IMR-90 (cell line): ENCODE data around the gene PSEN2. TPM values are rescaled to one million over a fixed set of nuclear protein-coding genes. Genes with fewer than 3 reads are reported as not detected.

Source experiments
- ATAC-seq: fragments of 200-7000 bp; cut with Tn5 transposase; 2 replicates; pipeline ENCODE4 v1.9.1; 2020; ENCODE audit warnings: low read depth, mild to moderate bottlenecking, moderate library complexity
- BruUV-seq: library from RNA; stranded (reverse); fragments of 400-500 nt; replicated peaks from 2 replicates; lab custom pipeline; 2021; lab: Mats Ljungman, UMichigan
- CTCF ChIA-PET: fragments of 300-600 bp; formaldehyde crosslinking; extraction: SDS; loops from one replicate; lab custom pipeline; 2021; ENCODE audit warnings: antibody characterized with exemption; lab: Yijun Ruan, JAX
- POLR2A ChIA-PET: fragments of 300-600 bp; sonication (Branson Sonifier 250); formaldehyde crosslinking; loops from one replicate; lab custom pipeline; 2022; ENCODE audit warnings: antibody characterized with exemption; ENCODE audit not compliant: unreplicated experiment; lab: Charles Lee
- DNase-seq: peaks from one replicate; pipeline ENCODE4 v3.0.0; 2013
- H2AFZ ChIP-seq: replicated peaks from 2 replicates; pipeline ENCODE3; 2013; ENCODE audit warnings: low read length, mild to moderate bottlenecking; ENCODE audit not compliant: poor library complexity
- H2AK5ac ChIP-seq: 2 replicates; pipeline ENCODE4 v1.6.1; 2013; ENCODE audit warnings: low read depth, low read length, inconsistent platforms
- H2AK9ac ChIP-seq: replicated peaks from 2 replicates; pipeline ENCODE3; 2013; ENCODE audit warnings: mild to moderate bottlenecking, low read depth, low read length, moderate library complexity; ENCODE audit not compliant: poor library complexity
- H2BK120ac ChIP-seq: 2 replicates; pipeline ENCODE4 v1.6.1; 2013; ENCODE audit warnings: low read depth, low read length, inconsistent platforms
- H2BK15ac ChIP-seq: 3 replicates; pipeline ENCODE4 v1.6.1; 2013; ENCODE audit warnings: low read depth, low read length, inconsistent platforms
- H2BK20ac ChIP-seq: 2 replicates; pipeline ENCODE4 v1.6.1; 2013; ENCODE audit warnings: low read depth, mild to moderate bottlenecking, inconsistent platforms, low read length, moderate library complexity
- H2BK5ac ChIP-seq: 2 replicates; pipeline ENCODE4 v1.6.1; 2013; ENCODE audit warnings: mild to moderate bottlenecking, low read depth, low read length, inconsistent platforms; ENCODE audit not compliant: poor library complexity, severe bottlenecking
- H3K14ac ChIP-seq: replicated peaks from 2 replicates; pipeline ENCODE4 v1.6.1; 2013; ENCODE audit warnings: low read depth, low read length, inconsistent platforms
- H3K18ac ChIP-seq: 2 replicates; pipeline ENCODE4 v1.6.1; 2013; ENCODE audit warnings: low read depth, low read length, control low read depth
- H3K23ac ChIP-seq: 2 replicates; pipeline ENCODE4 v1.6.1; 2013; ENCODE audit warnings: low read depth, low read length, inconsistent platforms
- H3K27ac ChIP-seq: 2 replicates; pipeline ENCODE4 v1.5.1; 2013; ENCODE audit warnings: mild to moderate bottlenecking, control low read depth, low read length; ENCODE audit not compliant: insufficient read depth
- H3K27me3 ChIP-seq: 2 replicates; pipeline ENCODE4 v1.6.1; 2013; ENCODE audit warnings: low read length; ENCODE audit not compliant: control insufficient read depth, insufficient read depth
- H3K36me3 ChIP-seq: 2 replicates; pipeline ENCODE4 v1.6.1; 2013; ENCODE audit warnings: low read length, mixed read lengths; ENCODE audit not compliant: control insufficient read depth, insufficient read depth
- H3K4ac ChIP-seq: 2 replicates; pipeline ENCODE4 v1.6.1; 2013; ENCODE audit warnings: low read depth, low read length, inconsistent platforms
- H3K4me1 ChIP-seq: 2 replicates; pipeline ENCODE4 v1.6.1; 2013; ENCODE audit warnings: low read length, mixed read lengths; ENCODE audit not compliant: control insufficient read depth, insufficient read depth
- H3K4me2 ChIP-seq: 2 replicates; pipeline ENCODE4 v1.6.1; 2013; ENCODE audit warnings: low read depth, mild to moderate bottlenecking, control low read depth, low read length, moderate library complexity
- H3K4me3 ChIP-seq: 2 replicates; pipeline ENCODE4 v1.5.1; 2013; ENCODE audit warnings: low read depth, mild to moderate bottlenecking, control low read depth, low read length, moderate library complexity; ENCODE audit not compliant: insufficient read depth
- H3K56ac ChIP-seq: 2 replicates; pipeline ENCODE4 v1.6.1; 2013; ENCODE audit warnings: low read length, inconsistent platforms; ENCODE audit not compliant: insufficient read depth; ENCODE audit errors: extremely low read depth
- H3K79me1 ChIP-seq, 2 experiments: 2 replicates each; pipeline ENCODE4 v1.6.1; 2013; ENCODE audit warnings: low read length in 2 of 2, inconsistent platforms in 1 of 2, low read depth in 1 of 2
- H3K9ac ChIP-seq: 2 replicates; pipeline ENCODE4 v1.6.1; 2013; ENCODE audit warnings: low read depth, low read length, control low read depth
- H3K9me1 ChIP-seq: 2 replicates; pipeline ENCODE4 v1.6.1; 2013; ENCODE audit warnings: low read length, inconsistent platforms; ENCODE audit not compliant: insufficient read depth
- H3K9me3 ChIP-seq: 2 replicates; pipeline ENCODE4 v1.6.1; 2013; ENCODE audit warnings: low read length; ENCODE audit not compliant: control insufficient read depth, insufficient read depth
- H4K20me1 ChIP-seq: 2 replicates; pipeline ENCODE4 v1.6.1; 2013; ENCODE audit warnings: low read length, inconsistent platforms; ENCODE audit not compliant: insufficient read depth
- H4K5ac ChIP-seq: 2 replicates; pipeline ENCODE4 v1.6.1; 2013; ENCODE audit warnings: mild to moderate bottlenecking, low read depth, low read length, control low read depth
- H4K8ac ChIP-seq, 2 experiments: 2 replicates each; pipeline ENCODE4 v1.6.1; 2013; ENCODE audit warnings: low read depth in 2 of 2, low read length in 2 of 2, control low read depth in 1 of 2, inconsistent platforms in 1 of 2
- H4K91ac ChIP-seq: 2 replicates; pipeline ENCODE4 v1.6.1; 2013; ENCODE audit warnings: low read depth, low read length, inconsistent platforms; ENCODE audit not compliant: insufficient read depth
- CEBPB ChIP-seq: IDR thresholded peaks from 2 replicates; pipeline ENCODE4 v1.6.1; 2012; ENCODE audit warnings: low read depth, low read length, improper control_type of control experiment
- CHD1 ChIP-seq: IDR thresholded peaks from 2 replicates; pipeline ENCODE4 v1.6.1; 2012; ENCODE audit warnings: low read depth, low read length, improper control_type of control experiment
- CTCF ChIP-seq: conservative IDR thresholded peaks from 2 replicates; pipeline ENCODE4 v1.5.1; 2012; ENCODE audit warnings: mild to moderate bottlenecking, low read depth, low read length, improper control_type of control experiment
- MAFK ChIP-seq: IDR thresholded peaks from 2 replicates; pipeline ENCODE4 v1.6.1; 2012; ENCODE audit warnings: low read depth, low read length, improper control_type of control experiment
- MAZ ChIP-seq: IDR thresholded peaks from 2 replicates; pipeline ENCODE4 v1.6.1; 2012; ENCODE audit warnings: low read depth, mild to moderate bottlenecking, low read length, improper control_type of control experiment, moderate library complexity, borderline replicate concordance
- NFE2L2 ChIP-seq: fragments of 150-350 bp; IDR thresholded peaks from 2 replicates; pipeline ENCODE4 v1.6.1; 2016; ENCODE audit warnings: low read depth, mild to moderate bottlenecking, low read length
- POLR2A ChIP-seq: IDR thresholded peaks from 2 replicates; pipeline ENCODE4 v1.6.1; 2012; ENCODE audit warnings: mild to moderate bottlenecking, low read depth, low read length
- RAD21 ChIP-seq: IDR thresholded peaks from 2 replicates; pipeline ENCODE4 v1.6.1; 2012; ENCODE audit warnings: low read length, improper control_type of control experiment
- WGBS, 2 experiments: methylation state at CpG; one replicate each; pipeline versions ENCODE4 v1.1.5 to v1.1.7; 2013; ENCODE audit warnings: missing lambda C conversion rate in 2 of 2; ENCODE audit not compliant: insufficient read length in 1 of 2; ENCODE audit errors: extremely low coverage in 2 of 2; 5-methylcytosine and 5-hydroxymethylcytosine counted together
- dilution Hi-C: fragments of 300-500 bp; cut with HindIII; formaldehyde crosslinking; loops from one replicate; pipeline ENCODE4 v1.14.3; 2018; ENCODE audit warnings: low sequenced_read_pairs; ENCODE audit not compliant: unreplicated experiment
- in situ Hi-C: fragments of 300-500 bp; cut with MboI; formaldehyde crosslinking; loops from 3 replicates; pipeline ENCODE4 v1.14.3; 2019; ENCODE audit warnings: low sequenced_read_pairs, inconsistent platforms, mixed read lengths
- intact Hi-C: fragments of 100-400 bp; cut with micrococcal nuclease; formaldehyde crosslinking; loops from 2 replicates; pipeline ENCODE4 v1.10.0; 2022
- polyA plus RNA-seq, 3 experiments: library from polyadenylated mRNA; depleted of rRNA; stranded (reverse); fragments of >200 nt; gene quantifications; 2 replicates each; pipeline ENCODE4 v1.2.3, GENCODE V29; 2012; ENCODE audit warnings: low replicate concordance in 1 of 3
- total RNA-seq: library from RNA; depleted of rRNA; stranded (reverse); fragments of >200 nt; gene quantifications from 2 replicates; pipeline ENCODE4 v1.2.3, GENCODE V29; 2012

Gene PSEN2
- total and polyA plus RNA-seq, 2 of the 4 experiments (the other 2 are of a cell fraction): 15.0 to 24.4 TPM

- TF ChIP-seq RAD21 (no peak), CHD1 (no peak), NFE2L2 (no peak), CEBPB (no peak), MAZ (no peak), CTCF (no peak), POLR2A (no peak), MAFK (no peak)
- CTCF ChIA-PET: no interaction called here
- H3K79me1 ChIP-seq: no peaks in the 10 kb centered on the region
Observed at GRCh38 chr1:226895644-226896043, 25.2 kb downstream of the PSEN2 start.

More at GRCh38 chr1:226895644-226896043, 25.2 kb downstream of the PSEN2 start:
- H3K4ac ChIP-seq: no peak overlapping the region
- no peak overlapping the region for H4K91ac ChIP-seq
- H2AK5ac ChIP-seq: no peak overlapping the region
- POLR2A ChIA-PET: no interaction called here
- H2AK9ac ChIP-seq: no peak overlapping the region
- WGBS, 2 experiments: 60% methylated on average over 2 of the region's 11 CpGs; no CpG with 5 or more reads in 1 of the 2 experiments
- H3K14ac ChIP-seq: no peak overlapping the region
- BruUV-seq: no TSS peak
- H3K27me3 ChIP-seq: no peaks in the 10 kb centered on the region
- no peak overlapping the region for H4K5ac ChIP-seq
- H3K9me1 ChIP-seq: 0 out of 2 replicates have a peak, but pooled peaks cover 6% of the 10 kb centered on the region
- H4K20me1 ChIP-seq: no peaks in the 10 kb centered on the region
- H2BK120ac ChIP-seq: no peak overlapping the region
- no peak overlapping the region for H3K27ac ChIP-seq
- H3K9ac ChIP-seq: no peak overlapping the region
- in situ Hi-C loops: no loop called here
- H2AFZ ChIP-seq: no peak overlapping the region
- no peaks in the 10 kb centered on the region for H3K4me1 ChIP-seq
- no peak overlapping the region for H3K56ac ChIP-seq
- no peak for DNase-seq
- no peak overlapping the region for H2BK20ac ChIP-seq
- H2BK15ac ChIP-seq: no peak overlapping the region
- ATAC-seq: no peak
- H3K36me3 ChIP-seq: peaks cover 12% of the 10 kb centered on the region
- H3K18ac ChIP-seq: no peak overlapping the region
- H3K4me2 ChIP-seq: no peak overlapping the region
- dilution Hi-C loops: no loop called here
- no peak overlapping the region for H3K4me3 ChIP-seq
- H4K8ac ChIP-seq: no peak overlapping the region
- H3K23ac ChIP-seq: no peak overlapping the region
- no peak overlapping the region for H2BK5ac ChIP-seq
- H3K9me3 ChIP-seq: no peaks in the 10 kb centered on the region
- intact Hi-C loops: no loop called here
